Sigmoid colon (tissue), 7 donors: ENCODE data around the gene SPDL1. TPM values are rescaled to one million over a fixed set of nuclear protein-coding genes. Genes with fewer than 3 reads are reported as not detected.

ENCODE experiments used
- DNase-seq: peaks from one replicate; pipeline ENCODE4 v3.0.0-alpha.2; 2019
- H3K27ac ChIP-seq, 4 donors: fragments of 200-600 bp; sonication (generic); one replicate each; pipeline ENCODE4 v1.5.1; 2016 to 2019; ENCODE audit warnings: mild to moderate bottlenecking in 1 of 4
- H3K27me3 ChIP-seq, 3 donors: fragments of 200-600 bp; sonication (generic); one replicate each; pipeline ENCODE4 v1.5.1; 2019; ENCODE audit warnings: mild to moderate bottlenecking in 1 of 3
- H3K36me3 ChIP-seq, 4 donors: fragments of 200-600 bp; sonication (generic); one replicate each; pipeline ENCODE4 v1.5.1; 2016 to 2019
- H3K4me1 ChIP-seq, 4 donors: fragments of 200-600 bp; sonication (generic); one replicate each; pipeline ENCODE4 v1.5.1; 2017 to 2019
- H3K4me3 ChIP-seq, 4 donors: fragments of 200-600 bp; sonication (generic); one replicate each; pipeline ENCODE4 v1.5.1; 2017 to 2019; ENCODE audit warnings: mild to moderate bottlenecking in 2 of 4, moderate library complexity in 1 of 4
- H3K9me3 ChIP-seq, 4 donors: fragments of 200-600 bp in 3 of 4; sonication (generic) in 3 of 4; one replicate each; pipeline versions ENCODE4 v1.5.1 to v1.6.1; 2013 to 2019
- CTCF ChIP-seq, 4 experiments: fragments of 450-650 bp in 3 of 4; fragments of 200-600 bp in 1 of 4; IDR thresholded peaks; one replicate each; pipeline ENCODE4 v1.5.1; 2016 to 2019; ENCODE audit warnings: antibody characterized with exemption in 4 of 4, mild to moderate bottlenecking in 3 of 4, moderate library complexity in 2 of 4
- EP300 ChIP-seq, 4 donors: sonication (generic); formaldehyde crosslinking; IDR thresholded peaks; one replicate each; pipeline ENCODE4 v1.6.1; 2017; ENCODE audit warnings: antibody characterized with exemption in 4 of 4
- POLR2A ChIP-seq, 2 donors: fragments of 450-650 bp; IDR thresholded peaks; one replicate each; pipeline ENCODE4 v1.6.1; 2016; ENCODE audit warnings: antibody characterized with exemption in 2 of 2, mild to moderate bottlenecking in 2 of 2, moderate library complexity in 2 of 2
- POLR2AphosphoS5 ChIP-seq, 4 donors: sonication (generic); formaldehyde crosslinking; IDR thresholded peaks; one replicate each; pipeline ENCODE4 v1.6.1; 2017; ENCODE audit warnings: antibody characterized with exemption in 4 of 4
- WGBS, 2 donors: extraction: QIAGEN DNeasy Blood & Tissue Kit; methylation state at CpG; one replicate each; pipeline ENCODE4 v1.1.7; 2013; 5-methylcytosine and 5-hydroxymethylcytosine counted together
- intact Hi-C: fragments of 100-400 bp; cut with DNase I; formaldehyde crosslinking; loops from one replicate; pipeline ENCODE4 v1.15.1; 2023
- polyA plus RNA-seq, 3 donors: library from polyadenylated mRNA; stranded (reverse); fragments of 200-250 nt; gene quantifications; one replicate each; pipeline ENCODE4 v1.2.3, GENCODE V29; 2013
- total RNA-seq, 4 donors: library from RNA; depleted of rRNA; stranded (reverse); fragments of >200 nt; gene quantifications; one replicate each; pipeline ENCODE4 v1.1.0, GENCODE V29; 2016
- donor health status: healthy with polysubstance abuse.
- donor health status: Bipolar disorder and iron deficiency.
- donor health status: healthy.

Gene SPDL1
- total and polyA plus RNA-seq, 7 donors: 3.0 to 14.7 (median 8.0) TPM

DNA sequence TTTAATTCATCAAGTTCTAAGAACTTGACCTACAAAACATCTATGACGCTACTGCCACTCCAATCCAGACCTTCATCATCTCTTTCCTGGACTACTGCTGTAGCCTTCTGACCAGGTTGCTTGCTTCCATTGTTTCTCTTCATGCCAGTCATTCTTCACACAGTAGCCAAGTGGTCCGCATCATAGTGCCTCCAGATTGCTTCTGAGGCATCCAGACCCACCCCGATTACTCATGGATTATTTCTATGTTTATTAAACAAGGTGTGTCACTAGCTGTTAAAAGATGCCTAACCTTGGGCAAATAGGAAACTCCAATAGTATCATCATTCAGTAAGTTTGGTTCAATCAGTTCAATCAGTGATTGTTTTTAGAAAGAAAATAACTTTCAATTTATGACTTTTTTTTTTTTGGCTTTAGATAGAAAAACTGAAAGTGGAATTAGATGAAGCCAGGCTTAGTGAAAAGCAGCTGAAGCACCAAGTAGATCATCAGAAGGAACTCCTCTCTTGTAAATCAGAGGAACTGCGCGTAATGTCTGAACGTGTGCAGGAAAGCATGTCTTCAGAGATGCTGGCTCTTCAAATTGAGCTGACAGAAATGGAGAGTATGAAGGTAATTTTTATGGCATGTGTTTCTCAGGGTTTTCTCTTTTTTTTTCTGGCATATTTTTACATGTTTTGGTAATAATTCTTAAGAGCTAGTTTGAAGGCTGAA, 9.5 kb downstream of the SPDL1 start:
- H3K27me3 ChIP-seq: no peaks in the 10 kb centered on the region
- WGBS, 2 donors: 91 to 92% methylated on average over 6 of the region's 6 CpGs
- no peaks in the 10 kb centered on the region for H3K4me1 ChIP-seq
- intact Hi-C loops: no loop called here
- no peaks in the 10 kb centered on the region for H3K9me3 ChIP-seq
- no peak for DNase-seq
- no peak overlapping the region for H3K27ac ChIP-seq
- peaks cover 0 to 87% (median 19%) of the 10 kb centered on the region in 4 donors for H3K36me3 ChIP-seq
- H3K4me3 ChIP-seq: no peak overlapping the region
- TF ChIP-seq CTCF (IDR thresholded peaks at IDR 0.05) (no peak), POLR2AphosphoS5 (IDR thresholded peaks at IDR 0.05) (no peak), EP300 (IDR thresholded peaks at IDR 0.05) (no peak), POLR2A (IDR thresholded peaks at IDR 0.05) (no peak)

DNA sequence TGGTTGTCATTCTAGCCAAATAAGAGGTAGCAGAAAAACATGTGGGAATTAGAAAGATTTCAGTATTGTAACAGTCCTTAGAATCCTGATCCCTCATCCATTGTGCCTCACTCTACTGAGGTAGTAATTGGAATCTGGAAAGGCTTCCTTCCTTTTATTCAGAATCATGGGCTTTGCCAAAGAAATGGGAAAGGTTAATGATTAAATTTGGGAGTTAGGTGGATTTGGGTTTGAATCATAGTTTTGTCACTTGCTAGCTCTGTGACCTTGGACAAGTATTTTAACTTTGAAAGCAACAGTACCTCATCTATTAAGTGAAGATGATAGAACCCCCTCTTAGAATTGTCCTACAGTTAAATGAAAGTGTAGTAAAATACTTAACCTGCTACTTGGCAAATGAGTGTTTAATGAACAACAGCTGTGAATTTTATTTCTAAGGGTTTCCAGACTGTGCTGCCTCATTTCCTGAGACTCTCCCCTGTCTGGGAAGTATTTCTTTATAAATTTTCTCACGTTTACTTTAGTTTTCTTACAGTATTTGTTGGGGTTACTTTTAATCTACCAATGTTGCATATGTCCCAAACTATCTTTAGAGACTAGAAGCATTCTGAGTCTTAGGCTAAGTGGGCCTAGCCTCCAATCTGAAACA, 11.7 kb downstream of the SPDL1 start:
- DNase-seq: no peak
- H3K9me3 ChIP-seq: no peaks in the 10 kb centered on the region
- TF ChIP-seq POLR2A (IDR thresholded peaks at IDR 0.05): no peak
- TF ChIP-seq CTCF (IDR thresholded peaks at IDR 0.05): no peak
- no peak for TF ChIP-seq EP300 (IDR thresholded peaks at IDR 0.05)
- TF ChIP-seq POLR2AphosphoS5 (IDR thresholded peaks at IDR 0.05): no peak
- intact Hi-C loops: no loop called here
- H3K27ac ChIP-seq: no peak overlapping the region
- 82 to 92% methylated on average over 1 of the region's 1 CpG for WGBS, 2 donors
- H3K4me1 ChIP-seq: no peaks in the 10 kb centered on the region
- H3K27me3 ChIP-seq: no peaks in the 10 kb centered on the region
- H3K4me3 ChIP-seq: no peak overlapping the region
- H3K36me3 ChIP-seq: peaks cover 0 to 91% (median 19%) of the 10 kb centered on the region in 4 donors

DNA sequence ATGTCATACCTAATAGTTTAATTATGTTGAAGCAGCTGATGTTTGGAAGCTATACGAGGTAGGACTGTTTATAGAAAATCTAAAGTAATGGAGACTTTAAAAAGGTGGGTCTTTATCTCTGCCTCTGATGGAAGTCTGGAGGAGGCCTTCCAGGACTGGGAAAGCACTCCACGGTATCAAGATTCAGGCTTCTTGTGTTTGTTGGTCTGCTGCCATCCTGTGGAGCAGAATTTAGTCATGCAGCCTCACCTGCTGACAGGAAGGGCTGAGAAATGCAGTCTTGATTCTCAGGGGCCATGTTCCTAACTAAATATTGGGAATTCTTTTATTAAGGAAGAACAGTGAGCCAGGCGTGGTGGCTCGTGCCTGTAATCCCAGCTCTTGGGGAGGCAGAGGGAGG, 15.9 kb downstream of the SPDL1 start:
- Histone ChIP-seq H3K4me3 (no peak overlapping the region), H3K27me3 (no peaks in the 10 kb centered on the region), H3K9me3 (no peaks in the 10 kb centered on the region), H3K27ac (no peak overlapping the region), H3K36me3 (peaks cover 0 to 80% (median 7%) of the 10 kb centered on the region in 4 donors), H3K4me1 (no peaks in the 10 kb centered on the region)
- DNase-seq: no peak
- no peak for TF ChIP-seq CTCF (IDR thresholded peaks at IDR 0.05)
- no peak for TF ChIP-seq POLR2AphosphoS5 (IDR thresholded peaks at IDR 0.05)
- no peak for TF ChIP-seq POLR2A (IDR thresholded peaks at IDR 0.05)
- TF ChIP-seq EP300 (IDR thresholded peaks at IDR 0.05): no peak
- intact Hi-C loops: no loop called here
- 89% methylated on average over 4 of the region's 4 CpGs for WGBS, 2 donors

- Histone ChIP-seq H3K36me3 (peaks cover 0 to 57% (median 3%) of the 10 kb centered on the region in 4 donors), H3K27ac (no peak overlapping the region), H3K27me3 (no peaks in the 10 kb centered on the region), H3K4me3 (no peak overlapping the region), H3K9me3 (no peaks in the 10 kb centered on the region), H3K4me1 (no peaks in the 10 kb centered on the region)
- intact Hi-C loops: no loop called here
- TF ChIP-seq POLR2AphosphoS5 (IDR thresholded peaks at IDR 0.05) (no peak), CTCF (IDR thresholded peaks at IDR 0.05) (no peak), POLR2A (IDR thresholded peaks at IDR 0.05) (no peak), EP300 (IDR thresholded peaks at IDR 0.05) (no peak)
- DNase-seq: no peak
Observed at GRCh38 chr5:169602535-169602934, 19.0 kb downstream of the SPDL1 start.
